ENCODE measurements around the gene WDR70. TPM values are rescaled to one million over a fixed set of nuclear protein-coding genes. Genes with fewer than 3 reads are reported as not detected.

WDR70 gene
- total RNA-seq, 1 donor from 2014 or later = 43.0 TPM

- TF ChIP-seq CTCF (IDR thresholded peaks at IDR 0.05; ENCODE audit: unreplicated experiment) = no peak
- no peaks in the 10 kb centered on the region for H3K4me1 Mint-ChIP-seq (ENCODE audit: low read depth)
- H3K27me3 Mint-ChIP-seq = no peaks in the 10 kb centered on the region
- H3K27ac Mint-ChIP-seq = no peak overlapping the region
- peaks cover 11% of the 10 kb centered on the region for H3K36me3 Mint-ChIP-seq (ENCODE audit: insufficient read depth)
- no peak overlapping the region for H3K4me3 Mint-ChIP-seq (ENCODE audit: low read depth)
- peaks cover 14% of the 10 kb centered on the region for H3K9me3 Mint-ChIP-seq (ENCODE audit: low read depth)
- no peak for DNase-seq (ENCODE audit: low spot score, unreplicated experiment)
These were observed 222.0 kb downstream of the WDR70 start for GRCh38 chr5:37601163-37601562.

GRCh38 chr5:37603072-37603471 lies 224.0 kb downstream of the WDR70 start:
- Mint-ChIP-seq H3K36me3 (ENCODE audit: insufficient read depth) (peaks cover 12% of the 10 kb centered on the region), H3K4me3 (ENCODE audit: low read depth) (no peak overlapping the region)

GRCh38 chr5:37604290-37604689 lies 225.2 kb downstream of the WDR70 start:
- TF ChIP-seq CTCF (IDR thresholded peaks at IDR 0.05; ENCODE audit: unreplicated experiment) = no peak
- DNase-seq (ENCODE audit: low spot score, unreplicated experiment) = no peak
- H3K4me1 Mint-ChIP-seq (ENCODE audit: low read depth) = no peaks in the 10 kb centered on the region
- H3K9me3 Mint-ChIP-seq (ENCODE audit: low read depth) = peaks cover 14% of the 10 kb centered on the region
- H3K4me3 Mint-ChIP-seq (ENCODE audit: low read depth) = no peak overlapping the region
- no peak overlapping the region for H3K27ac Mint-ChIP-seq
- H3K27me3 Mint-ChIP-seq = no peaks in the 10 kb centered on the region
- peaks cover 12% of the 10 kb centered on the region for H3K36me3 Mint-ChIP-seq (ENCODE audit: insufficient read depth)

More at GRCh38 chr5:37603072-37603471, 224.0 kb downstream of the WDR70 start:
- H3K4me1 Mint-ChIP-seq (ENCODE audit: low read depth) = no peaks in the 10 kb centered on the region
- no peak overlapping the region for H3K27ac Mint-ChIP-seq
- TF ChIP-seq CTCF (IDR thresholded peaks at IDR 0.05; ENCODE audit: unreplicated experiment) = no peak
- DNase-seq (ENCODE audit: low spot score, unreplicated experiment) = no peak
- no peaks in the 10 kb centered on the region for H3K27me3 Mint-ChIP-seq
- H3K9me3 Mint-ChIP-seq (ENCODE audit: low read depth) = peaks cover 14% of the 10 kb centered on the region

- Mint-ChIP-seq H3K9me3 (ENCODE audit: low read depth) (peaks cover 7% of the 10 kb centered on the region), H3K4me3 (ENCODE audit: low read depth) (no peak overlapping the region), H3K4me1 (ENCODE audit: low read depth) (no peaks in the 10 kb centered on the region), H3K36me3 (ENCODE audit: insufficient read depth) (peaks cover 8% of the 10 kb centered on the region), H3K27ac (no peak overlapping the region), H3K27me3 (no peaks in the 10 kb centered on the region)
- DNase-seq (ENCODE audit: low spot score, unreplicated experiment) = no peak
- TF ChIP-seq CTCF (IDR thresholded peaks at IDR 0.05; ENCODE audit: unreplicated experiment) = no peak
These were observed 227.0 kb downstream of the WDR70 start for GRCh38 chr5:37606148-37606547.

GRCh38 chr5:37606632-37607248 lies 227.6 kb downstream of the WDR70 start:
- no peaks in the 10 kb centered on the region for H3K4me1 Mint-ChIP-seq (ENCODE audit: low read depth)
- peaks cover 2% of the 10 kb centered on the region for H3K36me3 Mint-ChIP-seq (ENCODE audit: insufficient read depth)
- H3K9me3 Mint-ChIP-seq (ENCODE audit: low read depth) = peaks cover 1% of the 10 kb centered on the region
- DNase-seq (ENCODE audit: low spot score, unreplicated experiment) = no peak
- no peak overlapping the region for H3K4me3 Mint-ChIP-seq (ENCODE audit: low read depth)
- no peak for TF ChIP-seq CTCF (IDR thresholded peaks at IDR 0.05; ENCODE audit: unreplicated experiment)
- H3K27ac Mint-ChIP-seq = no peak overlapping the region
- no peaks in the 10 kb centered on the region for H3K27me3 Mint-ChIP-seq
